CD4-positive, alpha-beta T cell treated with Interleukin-17A for 4 hours (primary cell): ENCODE results near the gene KRT2.

Experiments used
- DNase-seq: peaks from one replicate; pipeline ENCODE4 v3.0.0-alpha.2; 2020; ENCODE audit warnings: mixed read lengths

Gene KRT2

DNA sequence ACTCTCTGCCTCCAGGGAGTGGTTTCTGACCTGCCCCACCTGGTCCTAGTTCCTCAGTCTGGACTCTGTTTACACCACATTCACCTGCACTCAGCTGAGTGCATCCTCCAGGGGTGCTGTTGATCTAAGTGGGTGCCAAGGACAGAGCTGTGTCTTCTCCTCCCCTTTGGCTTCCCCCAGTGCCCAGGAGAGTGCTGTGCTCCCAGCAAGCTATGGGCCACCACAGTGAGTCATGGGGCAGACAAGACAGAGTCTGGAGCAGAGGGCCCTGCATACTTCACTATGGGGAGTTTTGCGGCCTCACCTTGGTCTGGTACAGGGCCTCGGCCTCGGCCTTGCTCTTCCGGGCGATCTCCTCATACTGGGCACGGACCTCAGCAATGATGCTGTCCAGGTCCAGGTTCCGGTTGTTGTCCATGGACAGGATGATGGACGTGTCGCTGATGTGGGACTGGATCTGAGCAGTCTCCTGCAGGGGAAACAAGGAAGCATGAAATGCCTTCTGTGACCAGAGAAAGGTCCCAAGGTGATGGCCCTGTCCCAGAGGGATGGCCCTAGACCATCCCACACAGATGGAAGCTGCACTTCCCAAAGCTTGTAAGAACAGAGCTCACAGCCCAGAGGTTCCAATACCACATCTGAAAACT is 38.5 kb downstream of the KRT2 start:
- DNase-seq, result peak; percentile 46

DNA sequence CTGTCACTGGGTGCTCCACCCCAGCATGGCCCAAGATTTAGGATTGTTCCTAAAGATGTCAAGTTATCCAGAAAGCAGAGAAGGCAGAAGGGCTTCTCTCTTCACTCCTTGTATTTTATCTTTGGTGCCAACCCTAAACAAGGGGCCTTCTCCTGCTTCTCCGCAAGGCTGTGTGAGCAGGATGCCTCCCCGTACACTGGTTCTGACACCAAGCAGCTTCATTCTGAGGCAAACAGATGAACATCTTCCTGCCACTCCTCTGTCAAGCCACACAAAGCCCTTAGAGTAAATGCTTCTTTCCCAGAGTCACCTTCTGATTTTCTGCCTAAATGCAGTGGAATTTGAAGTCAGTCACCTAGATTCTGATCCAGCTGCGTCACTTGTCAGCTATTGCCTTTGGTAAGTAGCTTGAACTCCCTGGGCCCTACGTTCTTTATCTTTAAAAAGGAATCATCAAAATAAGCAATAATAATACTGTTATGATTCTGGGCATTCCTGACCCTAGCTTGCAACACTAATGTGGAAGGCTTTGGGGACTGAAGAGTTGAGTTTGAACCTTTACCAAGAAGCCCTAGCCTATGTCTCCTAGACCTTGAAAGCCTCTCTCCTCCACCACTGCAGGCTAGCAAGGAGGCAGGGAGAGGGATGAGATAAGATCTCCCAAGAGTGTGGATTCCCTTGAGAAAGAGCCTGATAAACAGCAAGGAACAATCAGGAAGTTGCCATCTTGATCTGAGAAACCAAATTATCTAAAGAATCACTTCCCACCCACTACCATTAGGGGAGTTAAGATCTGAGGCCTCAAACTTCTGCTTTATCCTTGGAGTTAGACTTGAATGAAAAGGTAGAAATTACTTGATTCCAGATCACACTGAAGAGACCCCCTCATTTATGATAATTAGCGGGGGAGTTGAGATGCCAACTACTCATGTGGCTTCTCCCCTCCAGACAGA is 39.3 kb downstream of the KRT2 start:
- DNase-seq, result peak; percentile 42

DNA sequence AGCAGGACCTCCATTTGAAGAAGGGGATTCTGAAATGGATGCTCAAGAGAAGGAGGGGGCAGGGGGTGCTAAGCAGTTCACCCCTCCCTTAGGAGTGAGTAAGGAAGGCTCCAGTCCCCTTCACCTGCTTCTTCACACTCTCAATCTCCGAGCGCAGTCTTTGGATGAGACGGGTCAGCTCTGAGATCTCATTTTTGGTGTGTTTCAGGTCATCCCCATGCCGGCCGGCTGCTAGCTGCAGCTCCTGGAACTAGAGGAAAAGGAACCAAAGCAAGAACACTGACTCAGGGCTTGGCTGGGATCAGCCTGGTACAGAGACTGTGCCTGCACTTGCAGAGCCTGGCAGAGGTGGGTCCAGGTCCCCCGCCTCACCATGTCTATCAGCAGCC is 40.9 kb downstream of the KRT2 start:
- DNase-seq, result no peak

DNA sequence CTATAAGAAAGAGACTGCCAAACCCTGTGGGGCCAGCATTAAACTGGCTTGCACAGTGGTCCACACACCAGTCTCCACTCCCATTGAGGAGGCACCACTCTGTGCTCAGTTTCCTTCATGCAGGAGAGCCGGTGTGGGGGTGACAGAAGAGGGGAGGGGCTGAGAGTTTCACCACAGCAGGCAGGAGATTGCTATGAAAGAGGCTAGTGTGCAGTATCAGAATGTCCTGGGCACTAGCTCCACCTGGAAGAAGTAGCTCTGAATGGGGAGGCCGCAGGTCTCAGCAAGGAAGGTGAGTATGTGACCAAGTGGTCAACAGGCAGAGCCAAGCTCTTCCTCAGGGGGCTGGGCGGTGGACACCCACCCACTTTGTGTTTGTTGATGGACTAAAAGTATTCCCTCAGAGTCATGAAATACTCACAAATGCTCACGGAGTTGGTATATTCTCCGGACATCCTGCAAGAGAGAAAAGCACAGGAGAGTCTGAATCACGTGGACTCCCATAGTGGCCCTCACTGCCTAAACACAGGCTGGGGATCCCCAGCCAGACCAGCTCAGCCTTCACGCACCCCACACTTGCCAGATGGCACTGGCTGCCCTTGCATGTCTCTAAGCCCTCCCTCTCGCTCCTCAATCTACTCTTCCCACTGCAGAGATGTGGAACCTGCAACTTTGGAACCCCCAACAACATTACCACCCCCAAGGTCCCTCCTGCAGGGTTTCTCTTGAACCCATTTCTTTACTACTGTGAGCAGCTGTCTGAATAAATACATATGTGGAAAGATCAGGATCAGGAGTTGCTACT is 43.0 kb downstream of the KRT2 start:
- DNase-seq, result peak; percentile 45

DNA sequence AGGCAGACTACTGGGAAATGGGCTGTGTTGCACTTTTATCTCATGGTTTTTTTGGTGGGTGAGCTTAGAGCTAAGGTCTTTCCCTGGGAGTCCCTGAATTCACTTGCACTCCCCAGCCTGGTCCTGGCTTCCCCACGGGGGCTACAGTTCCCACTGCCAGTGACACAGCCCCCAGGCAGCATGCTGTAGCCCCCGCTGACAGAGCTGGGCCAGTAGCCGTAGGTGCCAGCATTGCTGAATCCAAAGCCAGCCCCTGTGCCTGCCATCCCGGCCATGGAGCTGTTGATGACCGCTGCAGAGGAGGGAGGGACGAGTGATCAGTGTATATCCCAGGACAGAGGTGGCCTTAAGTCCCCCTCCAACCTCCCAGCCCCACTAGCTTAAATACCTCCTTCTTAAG is 43.9 kb downstream of the KRT2 start:
- no peak for DNase-seq

DNA sequence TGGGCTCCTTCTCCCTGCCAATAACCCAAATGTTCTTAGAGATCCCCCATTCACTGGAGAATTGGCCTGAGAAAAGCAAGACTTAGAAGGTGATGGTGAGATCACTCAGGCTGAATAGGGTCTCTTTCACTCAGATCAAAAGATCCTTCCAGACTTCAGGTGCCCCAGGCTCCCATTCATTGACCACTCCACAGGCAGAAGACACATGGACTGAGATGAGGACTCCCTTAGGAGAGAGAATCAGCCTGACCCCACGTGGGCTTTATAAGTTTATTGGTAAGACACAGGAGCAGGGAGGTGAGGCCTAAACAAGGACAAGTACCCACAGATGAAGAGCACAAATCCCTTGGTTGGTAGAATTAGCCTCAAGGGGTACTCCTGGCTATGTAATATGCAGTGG is 44.7 kb downstream of the KRT2 start:
- DNase-seq, result no peak

DNA sequence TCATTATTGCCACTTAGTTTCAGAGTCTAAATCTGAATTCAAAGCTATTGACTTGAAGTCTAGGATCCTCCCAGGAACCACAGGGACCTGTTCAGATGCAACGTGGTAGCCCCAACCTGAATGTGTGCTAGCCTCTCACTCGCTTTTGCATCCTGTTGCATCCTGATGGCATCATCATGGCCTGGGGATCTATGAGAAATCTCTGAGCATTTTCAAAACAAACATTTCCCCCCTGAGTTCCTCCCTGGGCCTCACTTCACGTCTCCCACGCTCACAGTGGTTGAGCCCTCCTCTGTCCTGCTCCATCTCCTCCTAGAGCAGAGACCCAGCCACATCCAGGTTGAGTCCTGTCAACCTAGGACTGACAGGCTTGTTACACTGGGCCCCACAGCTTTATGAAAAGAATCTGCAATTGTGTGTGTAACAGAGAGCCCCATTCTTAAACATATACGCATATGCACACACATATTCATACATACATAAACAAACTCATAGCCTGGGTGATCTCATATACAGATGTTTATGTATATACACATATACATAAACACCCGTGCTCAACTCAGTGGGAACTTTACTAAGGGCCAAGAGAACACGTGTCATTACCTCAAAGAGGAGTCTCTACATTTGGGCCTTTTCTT is 45.3 kb downstream of the KRT2 start:
- no peak for DNase-seq

DNA sequence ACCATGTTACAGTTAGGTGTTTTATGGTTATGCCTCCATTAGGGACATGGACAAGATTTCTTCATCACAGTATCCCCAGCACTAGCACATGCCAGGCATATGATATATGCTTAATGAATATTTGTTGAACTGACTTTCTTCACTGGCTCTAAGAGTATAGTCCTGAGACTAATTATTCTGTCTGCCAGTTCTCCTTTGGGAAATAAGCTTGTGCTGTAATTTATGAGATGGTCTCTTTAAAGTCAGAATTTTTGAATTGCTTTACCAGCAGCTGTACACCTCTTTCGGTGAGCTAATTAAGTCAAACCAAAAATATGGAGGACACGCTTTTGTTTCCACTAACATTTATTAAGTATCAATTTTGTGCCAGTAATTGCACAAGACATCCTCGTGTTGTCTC is 45.9 kb downstream of the KRT2 start:
- DNase-seq, result no peak

DNA sequence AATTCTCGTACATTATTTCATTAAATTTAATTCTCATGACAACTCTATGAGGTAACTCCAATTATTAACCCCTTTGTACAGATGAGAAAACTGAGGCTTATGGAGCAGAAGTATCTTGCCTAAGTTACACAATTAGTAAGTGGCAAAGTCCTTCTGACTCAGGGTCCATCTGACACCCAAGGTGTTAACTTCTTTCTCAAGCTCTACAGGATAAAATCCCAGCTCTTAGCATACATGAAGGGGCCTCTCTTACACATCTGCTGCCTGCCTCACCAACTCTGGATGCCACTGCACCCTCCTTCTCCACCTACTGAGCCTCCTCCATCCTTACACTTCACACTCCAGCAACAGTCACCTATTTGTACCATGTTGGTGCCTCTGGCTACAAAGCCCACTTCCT is 46.5 kb downstream of the KRT2 start:
- no peak for DNase-seq

DNA sequence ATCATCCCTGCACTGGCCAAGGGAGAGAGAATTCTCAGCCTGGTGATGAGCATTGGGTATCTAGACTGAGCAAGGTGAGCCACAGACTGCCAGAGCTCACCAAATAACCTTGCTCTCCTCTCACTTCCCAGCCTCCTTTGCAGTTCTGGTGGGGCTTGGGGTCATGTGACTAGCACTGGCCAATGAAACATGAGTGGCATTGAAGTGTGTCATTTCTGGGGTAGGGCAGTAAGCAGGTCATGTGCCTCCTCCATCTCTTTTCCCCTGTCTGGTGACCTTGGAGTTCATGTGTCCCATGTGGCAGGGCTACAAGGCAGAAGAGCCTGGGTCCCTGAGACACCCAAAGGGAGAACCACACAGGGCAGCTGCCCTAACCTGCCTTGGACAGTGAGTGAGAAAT is 47.2 kb downstream of the KRT2 start:
- no peak for DNase-seq

DNA sequence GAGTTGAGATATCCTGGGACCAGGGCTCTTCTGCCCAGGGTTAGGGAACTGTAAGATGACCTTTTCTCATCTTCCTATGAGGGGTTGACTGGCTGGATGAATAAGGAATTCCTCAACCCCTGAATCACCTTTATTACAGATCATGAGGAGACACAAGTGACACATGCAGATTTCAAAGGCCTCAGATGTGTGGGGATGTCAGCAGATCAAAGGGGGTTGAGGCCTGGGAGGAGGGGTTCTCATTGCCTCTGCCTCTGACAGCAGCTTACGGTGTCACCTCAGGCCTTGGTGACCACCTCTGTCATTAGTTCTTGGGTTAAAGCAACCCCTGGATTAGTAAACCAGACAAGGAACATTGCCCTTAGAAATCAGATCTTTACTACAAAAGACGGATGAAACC is 48.7 kb downstream of the KRT2 start:
- DNase-seq, result peak; percentile 68

DNA sequence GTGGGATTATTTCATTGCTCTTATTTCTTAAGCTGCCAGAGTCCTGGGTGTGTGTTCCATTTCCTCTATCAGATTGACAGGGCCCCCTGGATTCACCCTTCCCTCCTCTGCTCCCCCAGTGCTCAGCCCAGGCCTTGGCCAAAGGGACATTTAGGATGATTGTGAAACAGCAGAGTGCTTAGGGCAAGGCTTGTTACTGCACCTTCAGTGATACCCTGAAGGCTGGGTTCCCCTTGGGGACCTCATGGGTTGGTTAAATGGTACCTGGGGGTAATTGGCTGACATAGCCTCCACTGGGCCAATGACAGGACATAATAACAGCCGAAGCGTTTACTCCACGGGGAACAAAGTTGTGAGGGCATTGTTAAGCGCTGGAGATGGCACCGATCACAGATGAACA is 49.5 kb downstream of the KRT2 start:
- no peak for DNase-seq

DNA sequence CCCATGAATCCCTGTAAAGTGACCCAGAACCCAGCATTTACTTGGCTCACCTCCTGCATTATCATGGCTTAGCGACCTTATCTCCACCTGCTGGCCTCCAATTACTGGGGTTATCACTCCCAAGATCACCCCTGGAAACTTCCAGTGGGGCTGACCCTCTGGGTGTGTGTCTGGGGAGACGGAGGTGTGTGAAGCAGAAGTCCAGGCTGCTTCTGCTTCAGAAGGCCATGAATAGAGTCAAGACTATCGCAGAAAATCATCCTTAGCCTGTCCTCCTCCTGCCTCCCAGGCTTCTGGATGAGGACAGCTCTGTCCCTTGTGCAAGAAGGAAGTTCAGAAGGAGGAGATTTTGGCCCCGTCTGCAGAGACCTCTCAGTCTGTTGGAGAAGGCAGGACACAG is 50.3 kb downstream of the KRT2 start:
- DNase-seq, result no peak

DNA sequence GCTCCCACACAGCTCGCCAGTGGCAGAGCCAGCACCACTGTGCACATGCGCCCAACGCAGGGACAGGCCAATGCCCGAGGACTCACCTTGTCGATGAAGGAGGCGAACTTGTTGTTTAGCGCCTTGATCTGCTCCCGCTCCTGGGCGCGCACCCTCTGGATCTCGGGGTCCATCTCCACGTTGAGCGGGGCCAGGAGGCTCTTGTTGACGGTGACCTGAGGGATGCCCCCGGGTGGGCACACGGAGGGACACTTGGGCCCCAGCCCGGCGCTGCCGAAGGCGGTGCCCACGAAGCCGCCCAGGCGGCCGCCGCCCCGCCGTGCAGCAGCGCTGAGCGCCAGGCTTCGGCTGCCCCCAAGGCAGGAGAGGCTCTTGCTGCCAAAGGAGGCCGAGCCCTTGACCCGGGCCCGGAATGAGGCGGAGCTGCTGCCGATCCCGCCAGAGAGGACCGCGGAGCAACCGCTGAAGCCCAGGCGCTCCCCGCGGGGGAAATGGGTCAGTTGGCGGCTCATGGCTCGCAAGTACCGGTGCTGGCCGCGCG is 51.0 kb downstream of the KRT2 start, which contains the start of gene KRT72:
Gene KRT72, minus strand, starts transcription at position 523 of the 541 bp plus-strand sequence. Its CDS starts 11 bp downstream, at position 512.
- DNase-seq, result no peak

DNA sequence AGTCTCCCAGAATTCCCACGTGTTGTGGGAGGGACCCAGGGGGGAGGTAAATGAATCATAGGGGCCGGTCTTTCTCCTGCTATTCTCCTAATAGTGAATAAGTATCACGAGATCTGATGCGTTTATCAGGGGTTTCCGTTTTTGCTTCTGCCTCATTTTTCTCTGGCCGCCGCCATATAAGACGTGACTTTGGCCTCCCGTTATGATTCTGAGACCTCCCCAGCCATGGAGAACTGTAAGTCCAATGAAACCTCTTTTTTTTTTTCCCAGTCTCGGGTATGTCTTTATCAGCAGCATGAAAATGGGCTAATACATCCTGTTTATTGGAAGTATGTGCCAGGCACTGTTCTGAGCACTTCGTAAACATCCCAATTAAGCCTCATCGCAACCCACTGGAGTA is 51.5 kb downstream of the KRT2 start:
- DNase-seq, result no peak

DNA sequence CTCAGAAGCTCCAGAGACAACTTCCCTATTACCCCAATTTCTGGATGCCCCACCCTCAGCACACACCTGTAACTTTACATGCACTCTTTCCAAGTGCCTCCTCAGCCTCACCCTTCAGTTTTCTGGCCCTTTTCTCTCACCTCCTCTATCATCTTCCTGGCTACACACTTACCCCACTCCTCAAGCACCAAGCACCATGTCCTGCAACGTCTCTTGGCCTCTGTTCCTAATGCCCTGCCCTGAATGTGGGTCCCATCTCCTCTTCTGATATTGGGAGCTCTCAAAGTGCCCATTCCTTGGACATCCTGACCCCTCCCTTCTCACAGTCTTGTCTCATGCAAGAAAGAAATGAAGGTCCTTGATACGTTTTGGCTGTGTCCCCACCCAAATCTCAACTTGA is 51.9 kb downstream of the KRT2 start:
- DNase-seq, result no peak

DNA sequence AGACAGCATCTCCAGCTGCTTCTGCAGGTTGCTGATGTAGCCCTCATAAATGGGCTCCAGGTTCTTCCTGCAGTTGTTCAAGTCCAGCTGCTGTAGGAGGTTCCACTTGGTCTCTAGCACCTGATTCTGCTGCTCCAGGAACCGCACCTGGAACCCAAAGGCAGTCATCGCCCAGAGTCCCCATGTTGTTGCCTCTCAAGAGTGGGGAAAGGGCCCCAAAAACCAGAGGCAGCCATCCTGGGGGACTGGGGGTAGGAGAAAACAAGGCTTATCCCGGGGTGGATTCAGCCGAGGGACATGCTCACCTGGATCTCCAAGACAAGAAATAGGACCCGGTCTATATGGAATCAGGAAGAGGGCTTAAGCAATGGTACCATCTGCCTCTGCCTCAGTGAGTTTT is 53.0 kb downstream of the KRT2 start:
- DNase-seq, result no peak
